ENCODE measurements around the gene AGPAT4. TPM values are rescaled to one million over a fixed set of nuclear protein-coding genes. Genes with fewer than 3 reads are reported as not detected.

AGPAT4 gene
- total RNA-seq, 1 experiment from 2014 or later, result 10.1 TPM

DNA sequence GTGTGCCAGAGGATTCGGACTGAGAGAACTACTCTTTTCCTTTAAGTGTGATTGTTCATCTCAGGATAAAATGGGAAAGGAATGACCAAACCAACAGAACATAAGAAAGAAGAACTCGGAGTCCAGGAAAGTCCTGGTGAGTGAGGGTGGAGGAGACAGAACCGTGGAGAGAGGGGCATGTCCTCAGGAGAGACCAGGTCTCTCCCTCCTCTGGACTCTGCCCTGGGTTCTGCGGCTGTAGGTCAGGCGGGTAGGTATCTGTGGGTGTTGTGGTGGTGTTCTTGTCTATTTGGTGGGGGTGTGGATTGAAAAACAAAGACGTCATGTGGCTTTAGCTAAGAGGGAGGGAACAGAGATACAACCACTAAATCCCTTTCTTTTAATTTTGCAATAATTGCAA, 29.1 kb upstream of the AGPAT4 start:
- no TSS peak for BruUV-seq (replicated peaks)
- POLR2A ChIA-PET (ENCODE audit: low non-redundant PET), result no interaction called here
- DNase-seq (ENCODE audit: low spot score), result no peak
- CTCF ChIA-PET, result no interaction called here
- no peaks in the 10 kb centered on the region for H3K4me1 ChIP-seq (ENCODE audit: insufficient read depth, low read length, poor library complexity, severe bottlenecking)
- H3K36me3 ChIP-seq (ENCODE audit: insufficient read depth, low read length, poor library complexity, severe bottlenecking), result no peaks in the 10 kb centered on the region
- H3K27ac ChIP-seq (ENCODE audit: low read depth, low read length, poor library complexity, severe bottlenecking), result no peak overlapping the region
- H3K9me3 ChIP-seq (ENCODE audit: low read depth, low read length, poor library complexity, severe bottlenecking), result no peaks in the 10 kb centered on the region
- intact Hi-C loops (cut with micrococcal nuclease; ENCODE audit: unreplicated experiment), result no loop called here
- H3K27me3 ChIP-seq (replicated peaks; ENCODE audit: insufficient read depth, low read depth, low read length, poor library complexity), result no peaks in the 10 kb centered on the region
- H3K4me3 ChIP-seq (ENCODE audit: low read depth, low read length, poor library complexity, severe bottlenecking), result no peak overlapping the region
- TF ChIP-seq, protein P1, sequence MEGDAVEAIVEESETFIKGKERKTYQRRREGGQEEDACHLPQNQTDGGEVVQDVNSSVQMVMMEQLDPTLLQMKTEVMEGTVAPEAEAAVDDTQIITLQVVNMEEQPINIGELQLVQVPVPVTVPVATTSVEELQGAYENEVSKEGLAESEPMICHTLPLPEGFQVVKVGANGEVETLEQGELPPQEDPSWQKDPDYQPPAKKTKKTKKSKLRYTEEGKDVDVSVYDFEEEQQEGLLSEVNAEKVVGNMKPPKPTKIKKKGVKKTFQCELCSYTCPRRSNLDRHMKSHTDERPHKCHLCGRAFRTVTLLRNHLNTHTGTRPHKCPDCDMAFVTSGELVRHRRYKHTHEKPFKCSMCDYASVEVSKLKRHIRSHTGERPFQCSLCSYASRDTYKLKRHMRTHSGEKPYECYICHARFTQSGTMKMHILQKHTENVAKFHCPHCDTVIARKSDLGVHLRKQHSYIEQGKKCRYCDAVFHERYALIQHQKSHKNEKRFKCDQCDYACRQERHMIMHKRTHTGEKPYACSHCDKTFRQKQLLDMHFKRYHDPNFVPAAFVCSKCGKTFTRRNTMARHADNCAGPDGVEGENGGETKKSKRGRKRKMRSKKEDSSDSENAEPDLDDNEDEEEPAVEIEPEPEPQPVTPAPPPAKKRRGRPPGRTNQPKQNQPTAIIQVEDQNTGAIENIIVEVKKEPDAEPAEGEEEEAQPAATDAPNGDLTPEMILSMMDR (conservative IDR thresholded peaks at IDR 0.05; ENCODE audit: low read depth, low read length), result no peak
- TF ChIP-seq EZH2 (IDR thresholded peaks at IDR 0.05; ENCODE audit: borderline replicate concordance, low read depth, low read length, poor library complexity, severe bottlenecking), result no peak

DNA sequence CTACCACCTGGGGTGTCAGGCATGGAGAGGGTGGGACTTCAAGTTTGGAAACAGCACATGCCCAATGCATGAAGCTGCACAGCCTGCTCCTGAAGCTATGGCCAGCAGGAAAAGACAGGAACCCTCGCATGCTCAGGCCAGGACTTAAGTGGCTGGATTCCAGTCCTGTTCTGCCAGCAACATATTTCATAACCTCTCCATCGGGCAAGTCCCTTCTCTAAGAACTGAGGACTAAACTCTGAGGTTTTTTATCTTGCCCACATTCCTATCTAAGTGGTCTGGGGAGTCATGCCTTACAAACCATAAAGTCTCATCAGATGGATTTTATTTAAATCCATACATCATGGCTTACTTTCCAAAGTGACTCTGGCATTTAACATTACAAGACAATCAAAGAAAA, 27.5 kb upstream of the AGPAT4 start:
- DNase-seq (ENCODE audit: low spot score), result no peak
- no peaks in the 10 kb centered on the region for H3K36me3 ChIP-seq (ENCODE audit: insufficient read depth, low read length, poor library complexity, severe bottlenecking)
- POLR2A ChIA-PET (ENCODE audit: low non-redundant PET), result no interaction called here
- intact Hi-C loops (cut with micrococcal nuclease; ENCODE audit: unreplicated experiment), result no loop called here
- no peak overlapping the region for H3K4me3 ChIP-seq (ENCODE audit: low read depth, low read length, poor library complexity, severe bottlenecking)
- no peak overlapping the region for H3K27ac ChIP-seq (ENCODE audit: low read depth, low read length, poor library complexity, severe bottlenecking)
- H3K27me3 ChIP-seq (replicated peaks; ENCODE audit: insufficient read depth, low read depth, low read length, poor library complexity), result no peaks in the 10 kb centered on the region
- no peaks in the 10 kb centered on the region for H3K4me1 ChIP-seq (ENCODE audit: insufficient read depth, low read length, poor library complexity, severe bottlenecking)
- no peaks in the 10 kb centered on the region for H3K9me3 ChIP-seq (ENCODE audit: low read depth, low read length, poor library complexity, severe bottlenecking)
- no peak for TF ChIP-seq EZH2 (IDR thresholded peaks at IDR 0.05; ENCODE audit: borderline replicate concordance, low read depth, low read length, poor library complexity, severe bottlenecking)
- TF ChIP-seq, protein P1 (conservative IDR thresholded peaks at IDR 0.05; ENCODE audit: low read depth, low read length), result no peak
- BruUV-seq (replicated peaks), result no TSS peak
- CTCF ChIA-PET, result no interaction called here

GRCh38 chr6:161300823-161301222, 27.0 kb upstream of the AGPAT4 start:
- H3K4me1 ChIP-seq (ENCODE audit: insufficient read depth, low read length, poor library complexity, severe bottlenecking), result no peaks in the 10 kb centered on the region
- H3K36me3 ChIP-seq (ENCODE audit: insufficient read depth, low read length, poor library complexity, severe bottlenecking), result no peaks in the 10 kb centered on the region
- intact Hi-C loops (cut with micrococcal nuclease; ENCODE audit: unreplicated experiment), result no loop called here
- DNase-seq (ENCODE audit: low spot score), result no peak
- no peak overlapping the region for H3K27ac ChIP-seq (ENCODE audit: low read depth, low read length, poor library complexity, severe bottlenecking)
- no peak for TF ChIP-seq EZH2 (IDR thresholded peaks at IDR 0.05; ENCODE audit: borderline replicate concordance, low read depth, low read length, poor library complexity, severe bottlenecking)
- TF ChIP-seq, protein P1 (conservative IDR thresholded peaks at IDR 0.05; ENCODE audit: low read depth, low read length), result no peak
- CTCF ChIA-PET, result no interaction called here
- POLR2A ChIA-PET (ENCODE audit: low non-redundant PET), result no interaction called here
- H3K9me3 ChIP-seq (ENCODE audit: low read depth, low read length, poor library complexity, severe bottlenecking), result no peaks in the 10 kb centered on the region
- no TSS peak for BruUV-seq (replicated peaks)
- H3K27me3 ChIP-seq (replicated peaks; ENCODE audit: insufficient read depth, low read depth, low read length, poor library complexity), result no peaks in the 10 kb centered on the region
- H3K4me3 ChIP-seq (ENCODE audit: low read depth, low read length, poor library complexity, severe bottlenecking), result no peak overlapping the region

Data from A673 (cell line).